Measurements from ENCODE around the gene YES1. TPM values are rescaled to one million over a fixed set of nuclear protein-coding genes. Genes with fewer than 3 reads are reported as not detected.

Gene YES1
- total RNA-seq, 1 donor from 2014 or later, result 190 TPM

DNA sequence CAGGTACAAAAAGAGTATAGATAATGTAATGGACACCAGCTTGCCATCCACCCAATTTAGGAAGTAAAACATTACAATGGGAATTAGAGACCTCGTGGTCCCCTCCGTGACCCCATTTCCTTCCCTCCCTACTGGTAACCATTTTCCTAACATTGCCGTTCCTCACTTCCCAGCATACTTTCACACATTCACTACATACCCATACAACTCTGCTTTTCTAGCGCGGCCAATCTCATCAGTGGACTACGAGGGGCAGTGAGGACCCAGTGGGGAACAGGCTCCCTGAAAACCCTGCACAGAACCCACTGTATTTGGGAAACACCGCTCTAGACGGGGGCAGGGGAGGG, 100.8 kb downstream of the YES1 start:
- peaks cover 13% of the 10 kb centered on the region for H3K4me1 Mint-ChIP-seq (ENCODE audit: unreplicated experiment)
- no peak for DNase-seq (ENCODE audit: low spot score)
- H3K4me3 Mint-ChIP-seq (ENCODE audit: unreplicated experiment), result peak overlapping the region; percentile 89
- H3K36me3 Mint-ChIP-seq (ENCODE audit: low read depth, unreplicated experiment), result peaks cover 10% of the 10 kb centered on the region
- H3K9me3 Mint-ChIP-seq (ENCODE audit: unreplicated experiment), result no peaks in the 10 kb centered on the region
- peaks cover 8% of the 10 kb centered on the region for H3K27me3 Mint-ChIP-seq (ENCODE audit: unreplicated experiment)
- TF ChIP-seq, protein P1, sequence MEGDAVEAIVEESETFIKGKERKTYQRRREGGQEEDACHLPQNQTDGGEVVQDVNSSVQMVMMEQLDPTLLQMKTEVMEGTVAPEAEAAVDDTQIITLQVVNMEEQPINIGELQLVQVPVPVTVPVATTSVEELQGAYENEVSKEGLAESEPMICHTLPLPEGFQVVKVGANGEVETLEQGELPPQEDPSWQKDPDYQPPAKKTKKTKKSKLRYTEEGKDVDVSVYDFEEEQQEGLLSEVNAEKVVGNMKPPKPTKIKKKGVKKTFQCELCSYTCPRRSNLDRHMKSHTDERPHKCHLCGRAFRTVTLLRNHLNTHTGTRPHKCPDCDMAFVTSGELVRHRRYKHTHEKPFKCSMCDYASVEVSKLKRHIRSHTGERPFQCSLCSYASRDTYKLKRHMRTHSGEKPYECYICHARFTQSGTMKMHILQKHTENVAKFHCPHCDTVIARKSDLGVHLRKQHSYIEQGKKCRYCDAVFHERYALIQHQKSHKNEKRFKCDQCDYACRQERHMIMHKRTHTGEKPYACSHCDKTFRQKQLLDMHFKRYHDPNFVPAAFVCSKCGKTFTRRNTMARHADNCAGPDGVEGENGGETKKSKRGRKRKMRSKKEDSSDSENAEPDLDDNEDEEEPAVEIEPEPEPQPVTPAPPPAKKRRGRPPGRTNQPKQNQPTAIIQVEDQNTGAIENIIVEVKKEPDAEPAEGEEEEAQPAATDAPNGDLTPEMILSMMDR (IDR thresholded peaks at IDR 0.05; ENCODE audit: unreplicated experiment), result no peak
- H3K27ac Mint-ChIP-seq (ENCODE audit: unreplicated experiment), result peak overlapping the region; percentile 77

DNA sequence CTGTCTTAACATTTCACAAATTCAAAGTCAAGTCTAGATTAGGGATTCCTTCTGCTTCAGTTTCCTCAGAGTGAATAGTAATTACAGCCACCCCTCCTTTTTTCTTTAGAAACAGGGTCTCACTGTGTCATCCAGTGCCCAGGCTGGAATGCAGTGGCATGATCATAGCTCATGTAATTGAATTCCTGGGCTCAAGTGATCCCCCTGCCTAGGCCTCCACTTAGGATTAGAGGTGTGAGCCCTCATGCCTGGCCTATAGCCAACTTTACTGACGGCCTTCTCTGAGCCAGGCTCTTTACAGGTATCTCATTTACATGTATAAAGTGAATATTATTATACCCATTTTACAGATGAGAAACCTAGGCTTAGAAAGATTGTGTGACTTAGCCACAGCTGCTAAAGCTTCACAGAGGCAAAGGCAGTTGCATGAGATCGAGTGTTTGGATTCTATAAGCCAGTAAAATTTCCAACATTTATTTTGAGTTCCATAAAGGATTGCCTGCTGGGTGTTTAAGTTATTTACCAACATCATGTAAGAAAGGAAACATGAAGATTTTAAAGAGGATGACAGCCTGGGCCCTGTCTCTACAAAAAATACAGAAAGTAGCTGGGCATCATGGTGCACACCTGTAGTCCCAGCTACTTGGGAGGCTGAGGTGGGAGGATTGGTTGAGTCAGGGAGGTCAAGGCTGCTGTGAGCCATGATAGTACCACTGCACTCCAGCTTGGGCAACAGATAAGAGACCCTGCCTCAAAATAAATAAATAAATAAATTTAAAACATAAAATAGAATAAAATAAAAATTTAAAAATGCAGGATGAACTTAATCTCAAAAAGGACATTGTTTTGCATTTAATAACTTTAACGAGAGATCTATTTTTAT, 101.4 kb downstream of the YES1 start:
- peaks cover 8% of the 10 kb centered on the region for H3K27me3 Mint-ChIP-seq (ENCODE audit: unreplicated experiment)
- TF ChIP-seq, protein P1 (IDR thresholded peaks at IDR 0.05; ENCODE audit: unreplicated experiment), result no peak
- H3K36me3 Mint-ChIP-seq (ENCODE audit: low read depth, unreplicated experiment), result peaks cover 14% of the 10 kb centered on the region
- H3K4me3 Mint-ChIP-seq (ENCODE audit: unreplicated experiment), result peak overlapping the region; percentile 89
- no peaks in the 10 kb centered on the region for H3K9me3 Mint-ChIP-seq (ENCODE audit: unreplicated experiment)
- H3K4me1 Mint-ChIP-seq (ENCODE audit: unreplicated experiment), result peaks cover 13% of the 10 kb centered on the region
- no peak for DNase-seq (ENCODE audit: low spot score)
- H3K27ac Mint-ChIP-seq (ENCODE audit: unreplicated experiment), result no peak overlapping the region

DNA sequence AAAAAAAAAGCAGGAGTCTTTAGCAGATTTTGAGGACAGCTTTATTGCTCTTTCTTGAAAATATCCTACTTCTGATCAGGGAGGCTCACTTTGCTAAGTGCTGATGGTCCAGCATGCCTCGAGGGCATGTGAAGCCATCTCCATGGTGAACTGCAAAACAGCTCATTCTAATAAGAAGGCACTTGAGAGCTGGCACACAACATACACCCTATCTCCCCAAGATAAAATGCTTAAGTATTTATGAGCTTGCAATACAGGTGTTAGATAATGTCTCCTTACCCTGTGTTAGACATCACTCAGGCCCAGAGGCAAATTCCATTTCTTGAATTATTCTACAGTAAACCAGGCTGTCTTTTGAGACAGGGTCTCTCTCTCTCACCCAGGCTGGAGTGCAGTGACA, 102.3 kb downstream of the YES1 start:
- Mint-ChIP-seq H3K36me3 (ENCODE audit: low read depth, unreplicated experiment) (peaks cover 12% of the 10 kb centered on the region), H3K27ac (ENCODE audit: unreplicated experiment) (no peak overlapping the region), H3K27me3 (ENCODE audit: unreplicated experiment) (peaks cover 8% of the 10 kb centered on the region), H3K4me3 (ENCODE audit: unreplicated experiment) (peak overlapping the region; percentile 63), H3K9me3 (ENCODE audit: unreplicated experiment) (no peaks in the 10 kb centered on the region), H3K4me1 (ENCODE audit: unreplicated experiment) (peaks cover 13% of the 10 kb centered on the region)
- DNase-seq (ENCODE audit: low spot score), result no peak
- TF ChIP-seq, protein P1 (IDR thresholded peaks at IDR 0.05; ENCODE audit: unreplicated experiment), result no peak

GRCh38 chr18:708096-708495, 103.9 kb downstream of the YES1 start:
- TF ChIP-seq, protein P1 (IDR thresholded peaks at IDR 0.05; ENCODE audit: unreplicated experiment), result no peak
- no peaks in the 10 kb centered on the region for H3K9me3 Mint-ChIP-seq (ENCODE audit: unreplicated experiment)
- no peak overlapping the region for H3K4me3 Mint-ChIP-seq (ENCODE audit: unreplicated experiment)
- H3K27me3 Mint-ChIP-seq (ENCODE audit: unreplicated experiment), result peaks cover 8% of the 10 kb centered on the region
- H3K4me1 Mint-ChIP-seq (ENCODE audit: unreplicated experiment), result peaks cover 13% of the 10 kb centered on the region
- no peak overlapping the region for H3K27ac Mint-ChIP-seq (ENCODE audit: unreplicated experiment)
- no peak for DNase-seq (ENCODE audit: low spot score)
- H3K36me3 Mint-ChIP-seq (ENCODE audit: low read depth, unreplicated experiment), result peaks cover 17% of the 10 kb centered on the region

DNA sequence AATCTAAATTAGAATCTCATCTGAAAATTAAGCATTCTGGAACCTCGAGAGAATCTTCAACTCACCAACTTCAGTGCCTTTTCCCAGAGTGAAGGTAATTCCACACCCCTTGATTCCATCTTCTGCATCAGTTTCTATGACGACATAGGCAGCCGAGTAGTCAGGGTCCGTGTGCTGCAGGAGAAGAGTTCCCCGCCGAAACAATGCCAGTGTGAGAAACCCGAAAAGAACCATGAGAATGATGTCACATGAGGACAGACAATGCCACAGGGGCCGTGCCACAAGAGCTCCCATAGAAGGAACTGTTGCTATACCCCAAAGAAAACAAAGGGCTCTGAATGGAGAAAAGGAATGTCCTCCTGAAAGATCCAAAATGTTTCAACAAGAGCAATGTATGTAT, 105.6 kb downstream of the YES1 start:
- Mint-ChIP-seq H3K4me3 (ENCODE audit: unreplicated experiment) (peak overlapping the region; percentile 8), H3K36me3 (ENCODE audit: low read depth, unreplicated experiment) (peaks cover 21% of the 10 kb centered on the region), H3K9me3 (ENCODE audit: unreplicated experiment) (no peaks in the 10 kb centered on the region), H3K27ac (ENCODE audit: unreplicated experiment) (peak overlapping the region; percentile 52), H3K27me3 (ENCODE audit: unreplicated experiment) (peaks cover 2% of the 10 kb centered on the region), H3K4me1 (ENCODE audit: unreplicated experiment) (peaks cover 12% of the 10 kb centered on the region)
- TF ChIP-seq, protein P1 (IDR thresholded peaks at IDR 0.05; ENCODE audit: unreplicated experiment), result no peak
- DNase-seq (ENCODE audit: low spot score), result no peak

All from endothelial cell (in vitro differentiated cells).